ENCODE results near the gene ANKRD40. TPM values are rescaled to one million over a fixed set of nuclear protein-coding genes. Genes with fewer than 3 reads are reported as not detected.

Gene ANKRD40
- total RNA-seq, 4 donors from 2014 or later: 18.7 to 30.8 (median 24.2) TPM

GRCh38 chr17:50672831-50673551 lies 34.7 kb downstream of the ANKRD40 start:
- Histone ChIP-seq H3K4me3 (no peak overlapping the region), H3K9me3 (no peaks in the 10 kb centered on the region), H3K27ac (peak overlapping the region in 1 of 4 donors; percentile 75), H3K36me3 (no peaks in the 10 kb centered on the region), H3K4me1 (peaks cover 2 to 30% (median 23%) of the 10 kb centered on the region in 4 donors), H3K27me3 (no peaks in the 10 kb centered on the region)
- no peak for DNase-seq
- TF ChIP-seq EP300 (IDR thresholded peaks at IDR 0.05; ENCODE audit: low read depth) (no peak), CTCF (IDR thresholded peaks at IDR 0.05) (no peak), POLR2A (IDR thresholded peaks at IDR 0.05) (no peak), POLR2AphosphoS5 (IDR thresholded peaks at IDR 0.05) (no peak)
- in situ Hi-C loops (cut with MboI; ENCODE audit: low pct_ligation_motif_present in 1 of 4, low pct_unique_long_range_greater_than_20kb in 1 of 4, low sequenced_read_pairs in 3 of 4) (no loop called here), intact Hi-C loops (cut with DNase I; ENCODE audit: low total_unique reads) (no loop called here)
- WGBS, 2 donors (ENCODE audit: low coverage in 1 of 2): 88 to 98% methylated on average over 5 to 20 of the region's 20 CpGs

GRCh38 chr17:50672071-50672470 lies 35.6 kb downstream of the ANKRD40 start:
- H3K9me3 ChIP-seq: no peaks in the 10 kb centered on the region
- intact Hi-C loops (cut with DNase I; ENCODE audit: low total_unique reads) (no loop called here), in situ Hi-C loops (cut with MboI; ENCODE audit: low pct_ligation_motif_present in 1 of 4, low pct_unique_long_range_greater_than_20kb in 1 of 4, low sequenced_read_pairs in 3 of 4) (no loop called here)
- H3K36me3 ChIP-seq: no peaks in the 10 kb centered on the region
- peaks cover 2 to 30% (median 23%) of the 10 kb centered on the region in 4 donors for H3K4me1 ChIP-seq
- H3K27me3 ChIP-seq: no peaks in the 10 kb centered on the region
- DNase-seq: no peak
- H3K27ac ChIP-seq: no peak overlapping the region
- TF ChIP-seq EP300 (IDR thresholded peaks at IDR 0.05; ENCODE audit: low read depth) (no peak), POLR2AphosphoS5 (IDR thresholded peaks at IDR 0.05) (no peak), CTCF (IDR thresholded peaks at IDR 0.05) (no peak), POLR2A (IDR thresholded peaks at IDR 0.05) (no peak)
- 91 to 93% methylated on average over 4 to 5 of the region's 5 CpGs for WGBS, 2 donors (ENCODE audit: low coverage in 1 of 2)
- H3K4me3 ChIP-seq: no peak overlapping the region

- WGBS, 2 donors (ENCODE audit: low coverage in 1 of 2): 89% methylated on average over 9 of the region's 9 CpGs; no CpG with 5 or more reads in 1 of the 2 donors
- TF ChIP-seq POLR2AphosphoS5 (IDR thresholded peaks at IDR 0.05) (no peak), POLR2A (IDR thresholded peaks at IDR 0.05) (no peak), EP300 (IDR thresholded peaks at IDR 0.05; ENCODE audit: low read depth) (no peak), CTCF (IDR thresholded peaks at IDR 0.05) (no peak)
- Histone ChIP-seq H3K9me3 (no peaks in the 10 kb centered on the region), H3K27ac (no peak overlapping the region), H3K4me3 (no peak overlapping the region), H3K36me3 (no peaks in the 10 kb centered on the region), H3K27me3 (no peaks in the 10 kb centered on the region), H3K4me1 (peaks cover 0 to 4% (median under 1%) of the 10 kb centered on the region in 4 donors)
- intact Hi-C loops (cut with DNase I; ENCODE audit: low total_unique reads): no loop called here
- no peak for DNase-seq
- in situ Hi-C loops (cut with MboI; ENCODE audit: low pct_ligation_motif_present in 1 of 4, low pct_unique_long_range_greater_than_20kb in 1 of 4, low sequenced_read_pairs in 3 of 4): no loop called here
Observed at GRCh38 chr17:50668838-50669581, 38.7 kb downstream of the ANKRD40 start.

- Histone ChIP-seq H3K4me3 (no peak overlapping the region), H3K9me3 (no peaks in the 10 kb centered on the region), H3K27ac (no peak overlapping the region), H3K4me1 (no peaks in the 10 kb centered on the region), H3K27me3 (no peaks in the 10 kb centered on the region), H3K36me3 (no peaks in the 10 kb centered on the region)
- intact Hi-C loops (cut with DNase I; ENCODE audit: low total_unique reads) (no loop called here), in situ Hi-C loops (cut with MboI; ENCODE audit: low pct_ligation_motif_present in 1 of 4, low pct_unique_long_range_greater_than_20kb in 1 of 4, low sequenced_read_pairs in 3 of 4) (no loop called here)
- DNase-seq: no peak
- TF ChIP-seq POLR2A (IDR thresholded peaks at IDR 0.05) (no peak), CTCF (IDR thresholded peaks at IDR 0.05) (no peak), POLR2AphosphoS5 (IDR thresholded peaks at IDR 0.05) (no peak), EP300 (IDR thresholded peaks at IDR 0.05; ENCODE audit: low read depth) (no peak)
- WGBS, 2 donors (ENCODE audit: low coverage in 1 of 2): 52 to 58% methylated on average over 5 to 7 of the region's 8 CpGs
Observed at GRCh38 chr17:50668025-50668837, 39.5 kb downstream of the ANKRD40 start.

All from transverse colon (tissue), 4 donors.